Heart left ventricle (tissue), 13 donors: ENCODE results near the gene OR10C1.

ENCODE experiments used
- POLR2A ChIP-seq, 2 donors: fragments of 450-650 bp; IDR thresholded peaks; one replicate each; pipeline ENCODE4 v1.6.1; 2017; ENCODE audit warnings: antibody characterized with exemption in 2 of 2, mild to moderate bottlenecking in 2 of 2, moderate library complexity in 2 of 2
- TF ChIP-seq, protein P1 (sequence below), 12 donors: fragments of 200-600 bp; sonication (generic) in 4 of 12; IDR thresholded peaks; one replicate each; pipeline versions ENCODE4 v1.5.0 to v1.8.0; 2018 to 2022; ENCODE audit warnings: antibody characterized with exemption in 12 of 12, mild to moderate bottlenecking in 5 of 12
- donor health status: ischemic (EF 13 %, LVEDD 7.1; RV severe dilation, severe dysfunction).
- donor health status: DM: no; HTN: yes; CAD: no.
- donor health status: DM: no; HTN: no; CAD: no.
- donor health status: ischemic (EF 25% LVEDD 6.9; RV normal size, moderate dysfunction).
- donor health status: ischemic (EF 25% LVEDD 5.7; RV mildly dilated, moderate dysfunction).
- donor health status: ischemic (EF 35%, LVEDD 5.7; RV mildly dilated, moderate dysfunction).
- donor health status: nonischemic (EF 11% LVEDD 7.7; RV severe dilation, severe dysfunction).
- donor health status: DM: yes; HTN: yes; CAD: no.
- donor health status: PGD.
- donor health status: ischemic (EF 29% LVEDD 5.4; RV normal size, mild dysfunction).
- donor health status: nonischemic (EF 23%, LVEDD 6.1; RV moderate dilation, normal function).

DNA sequence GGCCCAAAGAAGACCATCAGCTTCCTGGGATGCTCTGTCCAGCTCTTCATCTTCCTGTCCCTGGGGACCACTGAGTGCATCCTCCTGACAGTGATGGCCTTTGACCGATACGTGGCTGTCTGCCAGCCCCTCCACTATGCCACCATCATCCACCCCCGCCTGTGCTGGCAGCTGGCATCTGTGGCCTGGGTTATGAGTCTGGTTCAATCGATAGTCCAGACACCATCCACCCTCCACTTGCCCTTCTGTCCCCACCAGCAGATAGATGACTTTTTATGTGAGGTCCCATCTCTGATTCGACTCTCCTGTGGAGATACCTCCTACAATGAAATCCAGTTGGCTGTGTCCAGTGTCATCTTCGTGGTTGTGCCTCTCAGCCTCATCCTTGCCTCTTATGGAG lies 22.9 kb downstream of the OR10C1 start:
- TF ChIP-seq, protein P1, sequence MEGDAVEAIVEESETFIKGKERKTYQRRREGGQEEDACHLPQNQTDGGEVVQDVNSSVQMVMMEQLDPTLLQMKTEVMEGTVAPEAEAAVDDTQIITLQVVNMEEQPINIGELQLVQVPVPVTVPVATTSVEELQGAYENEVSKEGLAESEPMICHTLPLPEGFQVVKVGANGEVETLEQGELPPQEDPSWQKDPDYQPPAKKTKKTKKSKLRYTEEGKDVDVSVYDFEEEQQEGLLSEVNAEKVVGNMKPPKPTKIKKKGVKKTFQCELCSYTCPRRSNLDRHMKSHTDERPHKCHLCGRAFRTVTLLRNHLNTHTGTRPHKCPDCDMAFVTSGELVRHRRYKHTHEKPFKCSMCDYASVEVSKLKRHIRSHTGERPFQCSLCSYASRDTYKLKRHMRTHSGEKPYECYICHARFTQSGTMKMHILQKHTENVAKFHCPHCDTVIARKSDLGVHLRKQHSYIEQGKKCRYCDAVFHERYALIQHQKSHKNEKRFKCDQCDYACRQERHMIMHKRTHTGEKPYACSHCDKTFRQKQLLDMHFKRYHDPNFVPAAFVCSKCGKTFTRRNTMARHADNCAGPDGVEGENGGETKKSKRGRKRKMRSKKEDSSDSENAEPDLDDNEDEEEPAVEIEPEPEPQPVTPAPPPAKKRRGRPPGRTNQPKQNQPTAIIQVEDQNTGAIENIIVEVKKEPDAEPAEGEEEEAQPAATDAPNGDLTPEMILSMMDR (IDR thresholded peaks at IDR 0.05): no peak
- TF ChIP-seq POLR2A (IDR thresholded peaks at IDR 0.05): no peak
